OCI-LY7 (cell line): ENCODE data around the gene DIP2C. TPM values are rescaled to one million over a fixed set of nuclear protein-coding genes. Genes with fewer than 3 reads are reported as not detected.

ENCODE experiments used
- BruUV-seq: library from RNA; stranded (reverse); fragments of 400-500 nt; replicated peaks from 2 replicates; lab custom pipeline; 2021; lab: Mats Ljungman, UMichigan
- CTCF ChIA-PET: fragments of 300-600 bp; sonication (Branson Sonifier 250); formaldehyde crosslinking; loops from one replicate; lab custom pipeline; 2022; ENCODE audit warnings: antibody characterized with exemption; ENCODE audit not compliant: unreplicated experiment; lab: Charles Lee
- POLR2A ChIA-PET: fragments of 300-600 bp; sonication (Branson Sonifier 250); formaldehyde crosslinking; loops from one replicate; lab custom pipeline; 2022; ENCODE audit warnings: antibody characterized with exemption; lab: Charles Lee
- DNase-seq: peaks from one replicate; pipeline ENCODE4 v3.0.0-alpha.2; 2015; ENCODE audit warnings: low spot score
- H2AFZ ChIP-seq: fragments of 200-600 bp; sonication (generic), shearing (Covaris generic); 2 replicates; pipeline ENCODE4 v1.6.1; 2014; ENCODE audit warnings: mild to moderate bottlenecking, antibody characterized with exemption, low read length, moderate library complexity
- H3K27ac ChIP-seq: fragments of 200-600 bp; sonication (generic); 2 replicates; pipeline ENCODE4 v1.5.1; 2014; ENCODE audit warnings: mixed run types, low read depth, mild to moderate bottlenecking, moderate library complexity, low read length, inconsistent platforms; ENCODE audit not compliant: poor library complexity, severe bottlenecking
- H3K36me3 ChIP-seq: fragments of 200-600 bp; sonication (generic); 2 replicates; pipeline ENCODE4 v1.6.1; 2014; ENCODE audit warnings: mild to moderate bottlenecking, antibody characterized with exemption, low read length, moderate library complexity, mixed read lengths; ENCODE audit not compliant: insufficient read depth
- H3K4me1 ChIP-seq: fragments of 200-600 bp; sonication (generic); 2 replicates; pipeline ENCODE4 v1.5.1; 2014; ENCODE audit warnings: mild to moderate bottlenecking, low read length; ENCODE audit not compliant: insufficient read depth, poor library complexity, severe bottlenecking
- H3K4me2 ChIP-seq: fragments of 200-600 bp; sonication (generic); 2 replicates; pipeline ENCODE4 v1.6.1; 2014; ENCODE audit warnings: mild to moderate bottlenecking, low read length
- H3K4me3 ChIP-seq: fragments of 200-600 bp; sonication (generic); 2 replicates; pipeline ENCODE4 v1.5.1; 2014; ENCODE audit warnings: mild to moderate bottlenecking, low read depth, low read length; ENCODE audit not compliant: poor library complexity, severe bottlenecking
- H3K79me2 ChIP-seq: fragments of 200-600 bp; sonication (generic); 2 replicates; pipeline ENCODE4 v1.6.1; 2016; ENCODE audit warnings: low read depth, mild to moderate bottlenecking, low read length, moderate library complexity, mixed read lengths; ENCODE audit not compliant: insufficient read depth
- H3K9me2 ChIP-seq: fragments of 200-600 bp; sonication (generic); 2 replicates; pipeline ENCODE4 v1.6.1; 2016; ENCODE audit warnings: mild to moderate bottlenecking, low read length, mixed read lengths; ENCODE audit not compliant: insufficient read depth
- H3K9me3 ChIP-seq: fragments of 200-600 bp; sonication (generic); 2 replicates; pipeline ENCODE4 v1.6.1; 2014; ENCODE audit warnings: mild to moderate bottlenecking, mixed run types, low read length, mixed read lengths
- H4K20me1 ChIP-seq: fragments of 200-600 bp; sonication (generic); 2 replicates; pipeline ENCODE4 v1.6.1; 2014; ENCODE audit warnings: mild to moderate bottlenecking, antibody characterized with exemption, low read length, moderate library complexity, mixed read lengths; ENCODE audit not compliant: insufficient read depth
- EZH2phosphoT487 ChIP-seq: fragments of 200-600 bp; sonication (generic); IDR thresholded peaks from 2 replicates; pipeline ENCODE4 v1.6.1; 2018; ENCODE audit warnings: low read depth, borderline replicate concordance, mild to moderate bottlenecking, mixed run types, antibody characterized with exemption, low read length, moderate library complexity, mixed read lengths
- intact Hi-C: fragments of 100-400 bp; cut with micrococcal nuclease; formaldehyde crosslinking; loops from one replicate; pipeline ENCODE4 v1.10.0; 2022; ENCODE audit not compliant: unreplicated experiment
- total RNA-seq, 2 experiments: library from RNA; depleted of rRNA in 1 of 2; stranded (reverse); fragments of >200 nt in 1 of 2; shearing (Covaris generic) in 1 of 2; gene quantifications; 2 replicates each; pipeline ENCODE4 v1.2.3, GENCODE V29; 2014 to 2022
- TF ChIP-seq, protein P1 (sequence below): fragments of 200-600 bp; sonication (generic); conservative IDR thresholded peaks from 2 replicates; pipeline ENCODE4 v1.5.1; 2014; ENCODE audit warnings: mild to moderate bottlenecking, antibody characterized with exemption, low read length, moderate library complexity, mixed read lengths

Gene DIP2C
- total RNA-seq, 2 experiments from 2014 or later: 10.9 to 29.5 TPM

DNA sequence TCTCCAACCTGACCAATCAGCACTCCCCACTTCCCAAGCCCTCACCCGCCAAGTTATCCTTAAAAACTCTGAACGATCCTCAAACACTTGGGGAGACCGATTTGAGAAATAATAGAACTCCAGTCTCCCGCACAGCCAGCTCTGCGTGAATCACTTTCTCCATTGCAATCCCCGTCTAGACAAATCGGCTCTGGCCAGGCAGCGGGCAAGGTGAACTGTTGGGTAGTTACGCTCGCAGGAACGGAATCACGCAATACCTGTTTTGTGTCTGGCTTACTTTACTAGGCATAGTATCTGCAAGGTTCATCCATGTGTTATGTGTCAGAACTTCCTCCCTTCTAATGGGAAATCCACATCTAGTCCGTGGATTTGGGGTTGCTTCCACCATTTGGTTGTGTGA is 282.5 kb downstream of the DIP2C start:
- H3K27ac ChIP-seq: no peak overlapping the region
- no peak overlapping the region for H3K4me3 ChIP-seq
- intact Hi-C loops: no loop called here
- ChIA-PET POLR2A (no interaction called here), CTCF (no interaction called here)
- no peak for DNase-seq
- no peaks in the 10 kb centered on the region for H4K20me1 ChIP-seq
- H3K79me2 ChIP-seq: no peaks in the 10 kb centered on the region
- no peak for TF ChIP-seq EZH2phosphoT487
- TF ChIP-seq, protein P1, sequence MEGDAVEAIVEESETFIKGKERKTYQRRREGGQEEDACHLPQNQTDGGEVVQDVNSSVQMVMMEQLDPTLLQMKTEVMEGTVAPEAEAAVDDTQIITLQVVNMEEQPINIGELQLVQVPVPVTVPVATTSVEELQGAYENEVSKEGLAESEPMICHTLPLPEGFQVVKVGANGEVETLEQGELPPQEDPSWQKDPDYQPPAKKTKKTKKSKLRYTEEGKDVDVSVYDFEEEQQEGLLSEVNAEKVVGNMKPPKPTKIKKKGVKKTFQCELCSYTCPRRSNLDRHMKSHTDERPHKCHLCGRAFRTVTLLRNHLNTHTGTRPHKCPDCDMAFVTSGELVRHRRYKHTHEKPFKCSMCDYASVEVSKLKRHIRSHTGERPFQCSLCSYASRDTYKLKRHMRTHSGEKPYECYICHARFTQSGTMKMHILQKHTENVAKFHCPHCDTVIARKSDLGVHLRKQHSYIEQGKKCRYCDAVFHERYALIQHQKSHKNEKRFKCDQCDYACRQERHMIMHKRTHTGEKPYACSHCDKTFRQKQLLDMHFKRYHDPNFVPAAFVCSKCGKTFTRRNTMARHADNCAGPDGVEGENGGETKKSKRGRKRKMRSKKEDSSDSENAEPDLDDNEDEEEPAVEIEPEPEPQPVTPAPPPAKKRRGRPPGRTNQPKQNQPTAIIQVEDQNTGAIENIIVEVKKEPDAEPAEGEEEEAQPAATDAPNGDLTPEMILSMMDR: no peak
- H3K36me3 ChIP-seq: peaks cover 71% of the 10 kb centered on the region
- H3K9me3 ChIP-seq: no peaks in the 10 kb centered on the region
- no TSS peak for BruUV-seq
- no peaks in the 10 kb centered on the region for H3K4me1 ChIP-seq
- no peaks in the 10 kb centered on the region for H3K9me2 ChIP-seq
- no peak overlapping the region for H3K4me2 ChIP-seq
- no peak overlapping the region for H2AFZ ChIP-seq

DNA sequence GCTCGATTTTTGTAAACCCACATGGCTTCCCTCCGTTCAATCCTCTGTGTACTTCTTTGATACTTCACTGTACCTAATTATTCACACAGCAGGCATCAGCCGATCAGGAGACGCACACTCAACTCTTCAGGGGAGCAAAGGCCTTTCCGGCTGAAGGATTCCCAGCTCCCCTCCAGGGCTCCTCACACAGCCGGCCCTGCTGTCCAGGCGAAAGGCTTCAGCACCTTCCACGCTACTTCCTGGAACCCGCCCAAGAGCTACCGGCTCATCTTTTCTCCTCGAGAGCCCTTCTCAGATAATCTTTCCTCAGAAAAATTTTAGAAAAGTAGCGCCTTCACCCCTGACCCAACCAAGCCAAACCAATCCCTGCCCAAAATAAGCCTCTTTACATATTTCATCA is 283.8 kb downstream of the DIP2C start:
- Histone ChIP-seq H3K4me3 (no peak overlapping the region), H3K4me2 (no peak overlapping the region), H3K27ac (no peak overlapping the region), H3K4me1 (no peaks in the 10 kb centered on the region), H3K36me3 (peaks cover 59% of the 10 kb centered on the region), H3K9me3 (no peaks in the 10 kb centered on the region), H2AFZ (no peak overlapping the region), H3K79me2 (no peaks in the 10 kb centered on the region), H4K20me1 (no peaks in the 10 kb centered on the region), H3K9me2 (no peaks in the 10 kb centered on the region)
- TF ChIP-seq, protein P1: no peak
- no peak for TF ChIP-seq EZH2phosphoT487
- no TSS peak for BruUV-seq
- POLR2A ChIA-PET: no interaction called here
- no peak for DNase-seq
- CTCF ChIA-PET: no interaction called here
- intact Hi-C loops: no loop called here

DNA sequence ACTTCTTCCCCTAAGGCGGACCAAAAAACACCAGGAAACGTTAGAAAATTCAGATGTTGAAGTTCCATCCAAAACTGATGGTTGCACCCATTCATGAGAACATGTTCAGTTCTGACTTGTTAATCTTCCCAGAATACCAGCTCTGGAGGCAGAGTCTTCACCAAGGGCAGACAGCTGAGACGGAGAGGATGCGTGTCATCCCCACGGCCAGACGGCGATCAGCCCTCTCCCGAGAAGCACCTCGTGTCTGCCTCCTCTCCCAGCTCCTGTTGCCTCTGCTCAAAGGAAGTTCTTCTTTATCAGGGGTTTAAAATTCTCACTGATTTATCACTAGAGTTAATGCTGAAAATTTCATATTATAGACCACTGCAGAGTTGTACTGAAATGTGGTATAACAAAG is 284.5 kb downstream of the DIP2C start:
- TF ChIP-seq, protein P1: no peak
- no peak for TF ChIP-seq EZH2phosphoT487
- Histone ChIP-seq H3K4me2 (no peak overlapping the region), H3K9me2 (no peaks in the 10 kb centered on the region), H4K20me1 (no peaks in the 10 kb centered on the region), H3K4me1 (no peaks in the 10 kb centered on the region), H3K79me2 (no peaks in the 10 kb centered on the region), H3K9me3 (no peaks in the 10 kb centered on the region), H3K36me3 (peaks cover 53% of the 10 kb centered on the region), H2AFZ (no peak overlapping the region), H3K4me3 (no peak overlapping the region), H3K27ac (no peak overlapping the region)
- BruUV-seq: no TSS peak
- POLR2A ChIA-PET: interaction anchor here (0.6 kb wide), 1 partner anchor 121 kb away, joined by 4 read pairs; no protein-coding TSS in a partner anchor
- intact Hi-C loops: no loop called here
- CTCF ChIA-PET: no interaction called here
- no peak for DNase-seq
